Cerebellar nuclear complex (tissue), 1 donor: ENCODE data around the gene ARHGAP35.

Experiments used
- DNase-seq, 2 experiments: peaks; one replicate each; lab custom pipeline; 2025; lab: John Stamatoyannopoulos, UW

The ARHGAP35 gene

GRCh38 chr19:46904114-46905060, 43.6 kb downstream of the ARHGAP35 start:
- DNase-seq: no peak

GRCh38 chr19:46906221-46906620, 45.4 kb downstream of the ARHGAP35 start:
- DNase-seq: no peak

- DNase-seq: no peak
Observed at GRCh38 chr19:46907880-46908279, 47.1 kb downstream of the ARHGAP35 start.

GRCh38 chr19:46909356-46909755, 48.6 kb downstream of the ARHGAP35 start:
- no peak for DNase-seq
